CD4-positive, alpha-beta T cell treated with Interleukin-6 for 4 hours (primary cell): ENCODE measurements around the gene METTL1.
"Not testable (repeated sequence)": the region's sequence is repeated elsewhere in the genome, so short reads cannot be mapped to it uniquely, and the experiment has no call there.

Source experiments
- DNase-seq: peaks from one replicate; pipeline ENCODE4 v3.0.0-alpha.2; 2020; ENCODE audit warnings: mixed read lengths

The METTL1 gene

DNA sequence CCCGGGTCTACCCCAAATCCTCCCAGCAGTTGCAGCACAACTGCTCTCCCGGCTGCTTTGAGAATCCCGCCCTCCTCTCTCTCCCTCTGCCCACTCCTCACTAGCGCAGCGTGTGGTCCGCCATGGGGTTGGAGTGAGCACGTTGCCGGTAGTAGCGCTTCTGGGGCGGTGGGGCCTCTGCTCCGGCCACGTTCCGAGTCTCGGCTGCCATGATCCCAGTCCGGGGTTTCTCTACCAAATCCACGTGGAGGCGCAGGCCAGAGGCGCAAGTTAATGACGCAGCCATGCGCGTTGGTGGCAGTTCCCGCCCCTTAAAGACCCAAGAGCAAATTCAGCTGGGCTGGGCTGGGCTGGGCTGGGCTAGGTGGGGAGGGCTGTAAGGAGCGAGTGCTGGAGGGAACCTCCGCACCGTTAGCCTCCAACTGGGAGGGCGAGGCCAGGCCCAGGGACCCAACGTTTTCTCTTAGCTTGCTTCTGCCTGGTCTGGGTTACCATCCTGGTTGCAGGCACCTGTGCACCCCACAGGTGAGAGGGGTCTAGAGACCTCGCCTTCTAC lies at the start of gene METTL1:
METTL1 (minus strand) TSS at position 233 of the 556 bp plus-strand sequence; CDS start at position 211, 22 bp downstream.
- DNase-seq, result peak; percentile 92

DNA sequence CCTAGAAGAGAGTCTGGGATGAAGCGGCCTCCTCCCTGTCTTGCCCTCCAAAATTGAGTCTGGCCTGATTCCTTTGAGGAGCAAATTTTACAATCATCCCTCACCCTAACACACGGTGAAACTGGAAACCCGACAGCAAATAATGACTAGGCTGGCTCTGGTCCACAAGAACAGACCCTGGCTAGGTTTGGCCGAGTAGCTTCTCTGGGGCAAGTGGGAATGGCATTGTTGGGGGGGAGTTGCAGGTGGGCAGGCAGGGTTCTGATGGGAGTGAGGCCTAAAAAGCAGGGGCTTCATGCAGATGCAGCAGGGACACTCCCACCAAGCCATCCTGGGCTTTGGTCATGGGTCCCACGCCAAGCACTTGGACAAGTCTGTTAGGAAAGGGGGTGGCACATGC lies 49.1 kb upstream of the METTL1 start:
- not testable (repeated sequence) for DNase-seq

DNA sequence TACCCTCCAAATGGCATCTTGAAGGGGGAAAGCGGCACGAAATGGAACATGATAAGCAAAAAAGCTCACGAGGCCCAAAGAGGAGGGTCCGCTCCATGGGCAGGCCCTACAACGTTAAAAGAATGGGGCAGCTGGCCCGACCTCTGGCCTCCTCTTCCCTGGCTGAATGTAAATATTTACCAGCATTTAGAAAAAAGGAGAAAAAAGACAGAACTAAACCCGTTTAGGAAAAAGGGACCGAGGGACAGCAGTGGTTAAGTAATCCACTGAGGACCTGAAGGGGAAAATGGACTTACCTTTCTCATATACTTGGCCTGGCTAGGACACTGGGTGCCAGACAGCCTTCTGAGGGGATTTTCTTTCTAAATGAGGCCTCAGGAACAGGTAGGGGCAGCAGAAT lies 48.2 kb upstream of the METTL1 start:
- not testable (repeated sequence) for DNase-seq

DNA sequence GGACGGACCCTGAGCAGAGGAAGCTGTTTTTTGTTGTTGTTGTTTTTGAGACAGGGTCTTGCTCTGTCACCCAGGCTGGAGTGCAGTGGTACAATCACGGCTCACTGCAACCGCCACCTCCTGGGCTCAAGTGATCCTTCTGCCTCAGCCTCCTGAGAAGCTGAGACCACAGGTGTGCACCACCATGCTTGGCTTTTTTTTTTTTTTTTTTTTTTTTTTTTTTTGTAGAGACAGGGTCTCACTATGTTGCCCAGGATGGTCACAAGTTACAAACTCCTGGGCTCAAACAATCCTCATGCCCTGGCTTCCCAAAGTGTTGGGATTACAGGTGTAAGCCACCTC lies 46.1 kb upstream of the METTL1 start:
- not testable (repeated sequence) for DNase-seq

DNA sequence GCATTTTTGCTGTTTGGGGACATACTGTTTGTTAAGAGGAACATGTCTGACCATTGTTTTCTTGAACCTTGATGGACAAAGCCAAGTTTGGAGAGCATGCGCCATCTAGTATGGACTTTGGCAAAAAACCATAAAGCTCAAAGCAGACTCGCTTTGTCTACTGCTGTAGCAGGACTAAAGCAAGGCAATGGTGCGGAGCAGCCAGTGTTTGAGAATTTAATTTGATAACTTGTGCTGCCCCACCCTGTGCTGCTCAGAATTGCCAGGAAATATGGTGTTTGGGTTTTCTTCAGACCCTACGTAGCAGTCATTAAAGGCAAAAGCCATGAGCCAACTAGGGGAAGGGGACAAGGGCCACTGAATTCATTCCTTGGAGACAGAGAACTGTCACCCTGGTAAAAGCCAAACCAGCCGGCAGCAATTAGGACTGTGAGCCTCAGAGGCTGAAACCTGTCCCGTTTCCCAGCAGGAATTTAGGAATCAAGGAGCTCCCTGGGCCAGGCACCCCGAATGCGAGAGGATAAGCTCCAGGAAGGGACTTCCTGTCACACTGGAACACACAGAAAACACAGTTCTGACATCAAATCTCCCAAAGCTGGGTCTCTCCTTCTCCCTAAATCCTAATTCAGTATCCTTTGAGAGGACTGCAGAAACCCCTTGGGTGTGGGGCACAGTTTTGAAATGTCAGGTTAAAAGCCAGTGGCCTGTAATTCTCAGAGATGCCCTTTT lies 45.5 kb upstream of the METTL1 start:
- DNase-seq, result no peak

DNA sequence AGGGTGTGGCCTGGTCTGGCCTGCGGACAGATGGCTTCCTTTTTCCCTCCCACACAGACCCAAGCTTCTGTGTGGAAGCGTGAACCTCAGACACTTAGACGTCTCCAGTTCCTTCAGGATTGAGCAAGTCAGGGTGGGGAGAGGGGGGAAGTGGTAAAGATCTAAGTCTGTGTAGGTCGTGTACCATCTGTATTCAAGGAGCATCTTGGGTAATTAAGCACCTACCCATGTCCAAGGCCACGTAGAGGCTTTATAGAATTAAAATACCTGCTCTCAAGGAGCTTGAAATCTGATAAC lies 44.9 kb upstream of the METTL1 start:
- DNase-seq, result no peak

DNA sequence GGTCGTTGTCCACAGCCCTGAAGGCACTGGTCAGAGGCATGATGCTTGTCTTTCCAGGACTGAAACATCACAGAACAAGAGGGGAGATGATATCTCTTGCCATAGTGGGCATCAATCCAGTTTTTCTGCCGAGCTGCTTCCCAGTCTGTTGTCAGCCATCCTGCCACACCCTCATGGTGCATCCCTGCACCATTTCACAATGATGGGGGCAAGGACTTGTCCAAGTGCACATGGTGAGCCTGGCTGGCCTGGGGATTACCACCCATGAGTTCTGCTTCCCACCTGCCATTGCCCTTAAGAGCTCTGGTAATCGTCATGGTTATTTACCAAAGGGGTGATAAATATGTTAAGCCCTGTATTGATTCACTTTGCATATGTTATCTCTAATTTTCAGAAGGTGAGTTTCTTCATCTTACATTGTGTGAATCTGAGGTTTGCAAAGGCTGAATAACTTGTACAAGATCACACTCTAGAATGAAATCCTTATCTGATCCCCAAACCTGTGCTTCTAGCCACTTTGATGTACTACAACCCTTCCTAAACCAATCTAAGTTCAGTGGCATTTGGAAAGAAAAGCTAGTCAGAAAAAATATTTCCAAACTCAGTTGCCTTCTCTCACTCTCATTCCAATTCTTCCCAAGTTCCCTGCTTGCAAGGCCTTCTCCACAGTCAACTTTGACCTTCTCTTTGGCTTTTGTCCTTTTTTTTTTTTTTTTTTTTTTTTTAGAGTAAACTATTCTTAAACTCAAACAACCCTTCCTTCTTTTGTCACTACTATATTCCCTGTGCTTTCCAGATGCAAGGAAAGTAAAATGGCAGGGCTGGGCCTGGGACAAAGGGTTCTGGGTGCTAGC lies 44.3 kb upstream of the METTL1 start:
- DNase-seq, result no peak

DNA sequence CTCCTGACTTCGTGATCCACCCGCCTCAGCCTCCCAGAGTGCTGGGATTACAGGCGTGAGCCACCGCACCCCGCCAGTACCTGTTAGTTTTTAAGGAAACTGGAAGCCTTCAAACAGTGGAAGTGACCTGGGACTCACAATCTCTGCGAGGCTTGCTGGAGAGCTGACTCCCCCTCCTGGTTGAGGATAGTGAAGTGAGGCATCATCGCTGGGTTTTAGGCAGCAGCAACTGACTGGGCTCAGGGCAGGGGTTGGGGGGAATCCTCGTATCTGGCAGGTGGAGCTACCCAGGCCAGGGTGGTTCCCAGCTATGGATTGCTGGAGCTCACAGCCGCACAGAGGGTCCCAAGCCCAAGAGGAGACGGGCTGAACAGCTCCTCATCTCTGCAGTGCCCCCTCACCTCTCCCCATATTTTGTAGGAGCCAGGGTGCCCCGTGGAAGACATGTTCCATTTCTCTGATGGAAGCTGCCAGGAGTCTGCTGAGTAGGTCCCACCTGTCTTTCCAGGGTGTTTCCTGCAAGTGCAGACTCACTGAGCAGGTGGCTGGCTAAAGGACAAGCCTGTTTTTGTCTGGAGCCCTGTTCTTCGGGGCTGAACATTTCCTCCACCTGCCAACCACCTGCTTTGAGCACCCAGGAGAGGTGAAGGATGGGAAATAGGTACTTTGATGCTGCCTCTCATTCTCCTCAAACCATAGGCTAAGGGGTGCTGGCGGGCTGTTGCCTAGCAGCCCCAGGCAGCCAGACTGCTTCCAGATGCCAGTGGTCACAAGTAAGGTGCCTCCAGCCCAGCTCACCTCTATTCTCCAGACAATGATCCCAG lies 43.5 kb upstream of the METTL1 start:
- DNase-seq, result no peak

DNA sequence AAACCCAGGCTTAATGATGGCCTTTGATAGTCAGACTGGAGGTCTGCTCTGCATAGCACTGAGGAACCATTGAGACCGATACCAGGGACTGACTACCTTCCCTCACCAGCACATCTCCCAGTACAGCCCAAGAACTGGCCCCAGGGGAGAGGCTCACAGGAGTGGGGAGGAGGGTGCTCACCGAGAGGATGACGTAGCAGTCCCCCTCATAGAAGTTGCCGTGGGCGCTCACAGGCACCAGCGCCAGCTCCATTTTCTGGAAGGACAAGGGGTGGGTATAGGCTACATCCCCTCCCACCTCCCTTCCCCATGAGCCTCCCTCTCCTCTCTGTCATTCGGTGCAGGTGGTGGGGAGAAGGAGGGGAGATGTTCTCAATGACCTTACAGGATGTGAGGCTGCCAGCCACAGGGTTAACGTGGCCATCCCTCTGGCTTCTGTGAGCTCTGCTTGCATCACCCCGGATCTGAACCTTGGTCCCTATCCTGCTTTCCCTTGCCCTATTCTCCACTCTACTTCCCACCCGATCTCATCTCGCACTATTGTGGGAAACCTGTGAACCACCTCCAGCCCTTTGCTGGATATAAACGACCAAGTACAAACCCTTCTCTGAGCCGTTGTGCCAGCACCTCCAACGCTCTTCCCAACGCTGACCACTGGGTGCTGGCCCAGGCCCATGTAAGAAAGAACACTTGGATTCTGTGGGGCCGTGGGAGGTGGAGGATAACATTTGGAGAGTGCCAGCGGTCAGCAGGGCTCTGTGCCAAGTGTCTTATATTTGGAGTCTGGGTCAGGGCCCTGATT lies 42.3 kb upstream of the METTL1 start:
- DNase-seq, result no peak

DNA sequence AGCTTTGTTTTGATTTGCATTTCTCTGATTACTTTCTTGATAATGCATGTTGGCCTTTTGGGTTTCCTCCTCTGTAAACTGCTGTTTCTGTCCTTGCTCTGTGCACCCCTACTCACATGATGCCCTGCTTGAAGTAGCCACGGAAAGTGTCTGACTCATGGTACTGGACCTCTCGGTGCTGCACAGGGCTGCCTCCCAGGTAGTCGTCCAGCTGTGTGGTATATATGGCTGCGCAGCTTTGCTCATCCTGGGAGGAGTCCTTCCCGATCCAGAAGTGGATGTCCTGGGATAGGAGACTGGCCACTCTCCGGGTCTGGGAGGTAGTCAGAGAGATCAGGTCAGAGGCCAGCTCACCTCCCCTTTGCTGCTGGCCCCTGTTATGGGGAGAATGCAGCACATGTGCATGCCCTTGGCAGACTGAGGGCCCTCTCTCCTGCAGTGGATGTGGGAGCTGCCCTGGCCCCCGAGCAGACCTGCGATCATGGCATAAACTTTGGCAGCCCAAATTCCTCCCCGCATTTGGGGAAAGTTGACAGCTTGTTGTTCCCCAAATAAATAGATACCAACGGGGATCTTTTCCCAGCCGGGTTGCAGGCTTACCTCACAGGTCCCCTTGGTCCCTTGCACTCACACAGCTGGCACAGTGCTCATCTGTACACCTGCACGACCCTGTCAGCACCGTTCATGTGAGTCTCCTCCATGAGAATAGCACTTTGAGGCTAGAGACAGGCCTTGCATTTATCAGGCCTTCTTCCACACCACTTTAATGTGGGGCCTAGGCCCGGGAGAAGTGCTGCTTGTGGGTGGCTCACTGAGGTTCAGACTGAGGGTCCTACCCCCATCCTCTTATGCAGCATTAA lies 41.4 kb upstream of the METTL1 start:
- no peak for DNase-seq

DNA sequence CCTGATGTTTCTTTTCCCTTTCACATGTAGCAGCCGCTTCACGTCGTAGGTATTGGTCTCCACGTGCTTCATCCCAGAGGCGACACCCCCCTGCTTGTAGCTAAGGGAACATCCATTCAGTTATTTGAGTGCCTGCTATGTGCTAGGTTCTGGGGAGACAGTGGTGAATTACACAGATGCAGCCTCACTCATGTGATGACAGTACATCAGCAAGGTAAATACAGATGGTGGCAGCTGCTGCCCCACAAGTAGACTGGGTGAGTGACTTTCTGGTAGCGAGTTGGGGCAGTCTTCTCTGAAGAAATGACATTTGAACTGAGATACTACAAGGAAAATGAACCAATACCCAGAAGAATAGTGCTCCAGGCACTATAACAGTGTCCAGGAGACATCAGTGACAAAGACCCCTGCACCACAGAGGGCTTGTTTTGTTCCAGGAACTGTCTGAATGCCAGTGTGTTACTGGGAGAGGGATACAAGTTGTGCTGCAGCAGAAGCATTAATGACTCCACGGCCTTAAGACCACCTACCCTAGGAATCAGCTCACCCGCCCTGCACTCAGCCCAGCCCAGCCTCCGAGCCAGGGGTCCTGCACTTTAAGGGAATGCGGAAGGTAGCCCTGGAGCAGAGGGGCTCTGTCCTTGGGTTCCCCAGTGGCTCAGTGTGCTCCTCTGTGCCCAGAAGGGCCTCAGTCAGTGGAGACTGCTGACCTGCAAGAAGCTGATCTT lies 39.3 kb upstream of the METTL1 start:
- no peak for DNase-seq

DNA sequence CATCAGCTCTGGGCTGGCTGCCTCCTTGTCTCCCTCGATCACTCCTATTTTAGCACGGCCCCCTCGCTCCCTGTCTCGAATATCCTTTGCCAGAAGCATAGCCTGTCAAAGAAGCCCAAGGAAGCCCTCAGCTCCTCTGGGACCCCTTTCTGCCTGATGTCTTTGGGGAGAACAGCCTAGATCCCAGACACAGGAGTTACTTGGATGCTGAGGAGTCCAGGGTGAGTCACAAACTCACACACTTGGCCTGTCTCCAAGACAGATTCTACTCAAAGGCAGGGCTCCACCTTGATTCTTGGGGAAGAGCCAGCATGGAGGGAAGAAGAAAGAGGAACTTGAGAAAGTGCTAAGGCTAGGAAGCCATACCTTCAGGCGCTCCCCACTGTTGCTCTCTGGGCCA lies 38.5 kb upstream of the METTL1 start:
- no peak for DNase-seq

DNA sequence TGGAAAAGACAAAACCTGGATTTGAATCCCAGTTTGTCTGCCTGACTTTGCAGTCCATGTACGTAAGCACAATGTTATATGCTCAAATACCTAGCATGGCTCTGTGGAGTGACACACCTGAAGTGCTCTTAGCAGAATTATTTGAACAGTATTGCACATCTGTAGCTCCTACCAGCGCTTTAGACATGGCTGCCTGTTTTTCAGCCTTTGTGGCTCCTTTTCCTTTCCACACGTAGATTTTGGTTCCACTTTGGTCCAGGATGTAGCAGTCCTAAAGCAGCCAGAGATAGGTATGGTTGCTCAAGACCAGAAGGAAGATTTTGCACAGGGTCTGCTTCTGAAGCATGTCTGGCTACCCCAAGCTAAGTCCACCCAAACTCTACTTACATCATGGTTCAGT lies 37.5 kb upstream of the METTL1 start:
- no peak for DNase-seq

DNA sequence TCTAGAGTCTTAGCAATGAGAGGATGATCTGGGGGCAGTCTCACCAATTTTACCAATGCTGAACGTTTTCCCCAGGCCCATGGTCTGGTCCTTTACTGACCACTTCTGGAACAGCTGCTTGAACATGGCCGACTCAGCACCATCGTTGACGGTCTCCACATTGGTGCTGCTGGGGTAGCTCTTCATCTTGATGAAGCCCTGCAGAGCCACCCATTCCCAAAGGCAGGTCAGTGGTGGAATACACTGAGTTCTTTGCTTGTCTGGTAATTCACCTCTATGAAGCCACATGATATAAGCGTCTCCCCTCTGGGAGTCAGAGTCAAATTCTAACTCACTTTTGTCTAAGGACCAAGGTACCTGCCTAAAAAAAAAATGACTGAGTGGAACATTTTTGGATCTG lies 36.4 kb upstream of the METTL1 start:
- DNase-seq, result no peak

DNA sequence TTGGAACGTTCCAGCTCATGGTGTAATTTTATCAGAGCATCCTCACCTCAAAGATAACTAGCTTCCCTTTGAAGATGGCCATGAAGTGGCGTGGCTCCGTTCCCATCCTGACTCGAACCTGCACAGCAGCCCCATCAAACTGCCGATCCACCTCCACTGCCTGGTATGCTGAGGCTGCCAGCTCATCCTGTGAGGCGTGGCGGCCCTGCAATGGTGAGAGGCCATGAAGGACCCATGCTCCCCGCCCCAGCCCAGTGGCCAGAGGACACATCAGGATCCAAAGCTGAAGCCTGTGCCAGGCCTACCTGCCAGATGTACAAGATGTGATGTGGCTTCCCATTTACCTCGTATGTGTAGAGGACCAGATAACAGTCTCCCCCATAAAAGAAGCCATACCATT lies 35.4 kb upstream of the METTL1 start:
- no peak for DNase-seq

DNA sequence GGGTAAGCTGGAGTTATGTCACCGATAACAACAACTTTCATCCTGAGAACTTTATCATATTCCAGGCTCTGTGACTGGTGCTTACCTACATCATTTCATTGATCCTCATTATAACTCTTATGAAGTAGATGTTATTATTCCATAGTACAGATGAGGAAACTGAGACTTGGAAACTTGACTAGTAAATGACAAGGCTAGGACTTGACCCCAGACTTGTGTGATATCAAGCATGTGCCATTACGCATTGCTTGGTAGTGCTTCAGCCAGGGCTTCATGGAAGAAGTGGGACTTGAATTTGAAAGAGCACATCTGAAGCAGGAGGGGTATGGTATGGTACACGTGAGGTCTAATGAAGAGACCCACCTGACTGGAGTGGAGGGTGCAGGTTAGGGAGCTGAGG lies 34.8 kb upstream of the METTL1 start:
- no peak for DNase-seq

DNA sequence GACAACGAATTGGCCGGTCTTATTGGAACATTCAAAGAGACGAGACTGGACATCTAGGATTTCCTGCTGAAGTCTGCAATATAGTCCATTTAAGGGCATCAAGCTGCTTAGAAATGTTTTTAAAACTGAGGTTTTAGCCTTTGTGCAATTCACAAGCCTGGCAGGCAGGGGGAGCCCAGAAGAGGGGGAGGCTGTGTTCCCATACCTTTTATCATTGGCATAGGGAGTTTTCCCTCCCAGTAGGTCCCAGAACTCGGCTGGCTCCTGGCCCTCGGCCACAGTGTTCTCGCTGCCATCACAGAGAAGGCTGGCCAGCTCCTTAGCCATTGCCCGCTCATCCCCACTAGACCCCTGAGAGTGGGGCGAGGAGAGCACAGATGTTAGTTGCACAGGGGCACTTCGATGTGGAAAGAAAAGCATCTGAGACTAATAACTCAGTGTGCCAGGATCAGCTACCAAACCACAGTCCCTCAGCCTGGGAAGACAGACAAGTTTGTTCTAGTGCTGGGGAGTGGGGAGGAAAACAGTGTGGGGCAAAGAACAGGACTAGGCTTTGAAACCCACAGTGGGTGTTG lies 31.5 kb upstream of the METTL1 start:
- peak; percentile 52 for DNase-seq

DNA sequence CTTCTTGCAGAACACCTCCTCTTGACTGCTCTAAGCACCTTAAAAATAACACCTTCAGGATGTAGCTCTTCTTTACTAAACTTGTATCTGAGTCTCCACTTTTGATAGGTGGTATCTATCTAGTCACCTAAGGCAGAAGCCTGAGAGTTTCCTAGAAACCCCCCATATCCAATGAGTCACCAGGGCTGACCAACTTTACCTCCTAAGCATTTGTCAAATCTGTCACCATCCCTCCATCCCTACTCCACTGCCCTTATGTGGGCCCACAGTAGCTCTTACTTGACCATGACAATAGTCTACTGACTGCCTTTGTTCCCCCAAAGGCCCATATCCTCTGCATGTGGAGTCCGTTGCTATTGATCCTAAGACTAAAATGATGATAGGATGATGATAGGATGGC lies 30.7 kb upstream of the METTL1 start:
- DNase-seq, result no peak

DNA sequence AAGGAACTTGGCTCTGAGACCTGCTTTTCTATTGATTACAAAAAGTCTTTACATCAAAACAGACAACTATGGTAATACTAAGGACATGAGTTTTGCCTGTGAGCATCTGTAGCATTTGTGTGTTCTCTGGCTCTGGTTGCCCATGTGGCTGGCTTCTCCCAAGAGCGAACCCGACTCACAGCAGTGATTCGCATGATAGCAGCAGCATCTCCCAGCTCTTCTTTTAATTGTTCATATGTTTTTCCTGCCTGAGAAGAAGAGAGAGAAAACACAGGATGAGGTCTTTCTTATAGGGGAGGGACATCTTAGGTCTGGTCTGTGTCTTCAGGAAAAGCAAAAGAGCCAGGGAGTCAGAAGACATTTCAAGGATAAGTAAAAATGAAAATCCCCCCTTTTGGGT lies 29.1 kb upstream of the METTL1 start:
- no peak for DNase-seq

DNA sequence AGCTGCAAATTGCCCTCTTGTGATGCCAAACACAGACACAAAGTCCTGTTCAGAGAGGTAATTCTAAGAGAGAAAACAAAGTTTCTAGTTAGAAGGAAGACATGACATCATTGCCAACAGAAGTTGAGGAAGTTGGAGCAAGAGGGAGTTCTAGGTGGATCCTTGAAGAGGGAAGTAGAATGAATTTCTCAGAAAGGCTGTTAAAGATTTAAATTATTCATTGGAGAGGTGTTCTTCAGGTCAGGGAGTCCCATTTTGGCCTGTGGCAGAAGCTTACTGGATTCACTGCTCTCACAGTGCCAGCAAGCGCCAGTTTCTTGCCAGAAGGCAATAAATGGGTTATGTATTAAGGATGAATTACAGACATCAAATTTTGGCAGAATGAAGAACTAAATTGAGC lies 26.0 kb upstream of the METTL1 start:
- no peak for DNase-seq
